Fibroblast of villous mesenchyme (primary cell): ENCODE results near the gene OCA2. TPM values are rescaled to one million over a fixed set of nuclear protein-coding genes. Genes with fewer than 3 reads are reported as not detected.

Source experiments
- DNase-seq: peaks from one replicate; pipeline ENCODE4 v3.0.0-alpha.2; 2010; ENCODE audit warnings: low read depth
- H3K4me3 ChIP-seq: 2 replicates; pipeline ENCODE4 v1.5.1; 2011; ENCODE audit warnings: low read depth, mild to moderate bottlenecking, low read length
- total RNA-seq: library from RNA; depleted of rRNA; stranded (reverse); fragments of >200 nt; gene quantifications from 2 replicates; pipeline ENCODE4 v1.2.3, GENCODE V29; 2012
- TF ChIP-seq, protein P1 (sequence below): IDR thresholded peaks from 2 replicates; pipeline ENCODE4 v1.5.1; 2012; ENCODE audit warnings: low read depth, mild to moderate bottlenecking, low read length; ENCODE audit not compliant: insufficient read depth

The OCA2 gene
- total RNA-seq, 1 donor, result not detected

DNA sequence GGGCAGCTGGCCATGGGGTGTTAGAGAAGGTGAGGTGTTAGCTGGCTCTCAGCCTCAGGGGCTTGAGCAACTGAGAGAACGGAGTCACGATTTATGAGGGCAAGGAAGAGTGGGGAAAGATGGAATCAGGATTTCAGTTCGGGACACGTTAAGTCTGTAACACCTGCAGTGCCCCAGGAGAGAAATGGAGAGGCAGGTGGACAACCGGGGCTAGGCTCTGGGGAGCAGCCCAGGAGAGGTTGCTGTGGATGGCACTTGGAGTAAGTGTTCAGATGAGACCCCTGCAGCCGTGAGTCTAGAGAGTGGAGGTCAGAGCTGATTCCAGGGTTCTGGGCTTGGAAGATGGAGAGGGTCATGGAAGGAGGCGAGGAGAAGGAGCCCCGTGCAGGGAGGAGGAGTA lies 237.9 kb downstream of the OCA2 start:
- TF ChIP-seq, protein P1, sequence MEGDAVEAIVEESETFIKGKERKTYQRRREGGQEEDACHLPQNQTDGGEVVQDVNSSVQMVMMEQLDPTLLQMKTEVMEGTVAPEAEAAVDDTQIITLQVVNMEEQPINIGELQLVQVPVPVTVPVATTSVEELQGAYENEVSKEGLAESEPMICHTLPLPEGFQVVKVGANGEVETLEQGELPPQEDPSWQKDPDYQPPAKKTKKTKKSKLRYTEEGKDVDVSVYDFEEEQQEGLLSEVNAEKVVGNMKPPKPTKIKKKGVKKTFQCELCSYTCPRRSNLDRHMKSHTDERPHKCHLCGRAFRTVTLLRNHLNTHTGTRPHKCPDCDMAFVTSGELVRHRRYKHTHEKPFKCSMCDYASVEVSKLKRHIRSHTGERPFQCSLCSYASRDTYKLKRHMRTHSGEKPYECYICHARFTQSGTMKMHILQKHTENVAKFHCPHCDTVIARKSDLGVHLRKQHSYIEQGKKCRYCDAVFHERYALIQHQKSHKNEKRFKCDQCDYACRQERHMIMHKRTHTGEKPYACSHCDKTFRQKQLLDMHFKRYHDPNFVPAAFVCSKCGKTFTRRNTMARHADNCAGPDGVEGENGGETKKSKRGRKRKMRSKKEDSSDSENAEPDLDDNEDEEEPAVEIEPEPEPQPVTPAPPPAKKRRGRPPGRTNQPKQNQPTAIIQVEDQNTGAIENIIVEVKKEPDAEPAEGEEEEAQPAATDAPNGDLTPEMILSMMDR, result no peak
- DNase-seq, result no peak
- H3K4me3 ChIP-seq, result no peak overlapping the region

DNA sequence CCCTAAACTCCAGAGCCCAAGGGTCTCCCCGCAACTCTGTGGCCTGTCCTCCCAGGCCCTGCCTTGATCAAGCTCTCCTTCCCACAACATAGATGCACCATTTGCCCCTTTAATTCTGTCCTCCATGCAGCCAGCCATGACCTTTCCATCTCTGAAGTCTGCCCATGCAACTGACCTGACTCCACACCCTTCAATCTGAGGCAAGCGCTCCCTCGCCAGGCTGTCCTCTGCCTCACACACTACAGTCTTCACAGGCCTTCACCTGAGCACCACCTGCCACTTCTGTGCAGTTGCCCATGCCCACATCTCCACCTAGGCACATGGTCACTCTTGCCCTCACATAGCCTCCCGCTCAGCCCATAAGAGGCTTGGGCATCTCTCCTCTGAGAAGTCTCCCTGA lies 244.0 kb downstream of the OCA2 start:
- DNase-seq, result no peak
- H3K4me3 ChIP-seq, result no peak overlapping the region
- TF ChIP-seq, protein P1, result no peak

DNA sequence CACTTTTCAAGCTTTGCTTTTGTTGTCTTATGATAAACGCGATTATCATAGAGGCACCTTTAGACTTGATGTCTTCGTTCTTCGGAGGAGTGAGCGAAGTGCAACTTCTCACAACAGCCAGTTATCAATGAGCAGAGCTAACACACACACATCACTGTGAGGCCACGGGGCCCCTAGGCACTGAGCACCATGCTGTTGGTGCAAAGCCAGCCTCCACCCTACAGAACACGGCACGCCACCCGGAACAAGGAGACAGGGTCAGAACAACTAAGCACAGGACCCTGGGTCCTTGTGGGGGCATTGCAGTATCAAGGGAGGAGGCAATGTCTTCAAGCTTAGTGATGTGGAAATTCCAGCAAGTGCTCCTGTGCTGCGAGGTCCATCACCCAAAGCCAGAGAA lies 244.5 kb downstream of the OCA2 start:
- DNase-seq, result no peak
- TF ChIP-seq, protein P1, result no peak
- H3K4me3 ChIP-seq, result no peak overlapping the region

DNA sequence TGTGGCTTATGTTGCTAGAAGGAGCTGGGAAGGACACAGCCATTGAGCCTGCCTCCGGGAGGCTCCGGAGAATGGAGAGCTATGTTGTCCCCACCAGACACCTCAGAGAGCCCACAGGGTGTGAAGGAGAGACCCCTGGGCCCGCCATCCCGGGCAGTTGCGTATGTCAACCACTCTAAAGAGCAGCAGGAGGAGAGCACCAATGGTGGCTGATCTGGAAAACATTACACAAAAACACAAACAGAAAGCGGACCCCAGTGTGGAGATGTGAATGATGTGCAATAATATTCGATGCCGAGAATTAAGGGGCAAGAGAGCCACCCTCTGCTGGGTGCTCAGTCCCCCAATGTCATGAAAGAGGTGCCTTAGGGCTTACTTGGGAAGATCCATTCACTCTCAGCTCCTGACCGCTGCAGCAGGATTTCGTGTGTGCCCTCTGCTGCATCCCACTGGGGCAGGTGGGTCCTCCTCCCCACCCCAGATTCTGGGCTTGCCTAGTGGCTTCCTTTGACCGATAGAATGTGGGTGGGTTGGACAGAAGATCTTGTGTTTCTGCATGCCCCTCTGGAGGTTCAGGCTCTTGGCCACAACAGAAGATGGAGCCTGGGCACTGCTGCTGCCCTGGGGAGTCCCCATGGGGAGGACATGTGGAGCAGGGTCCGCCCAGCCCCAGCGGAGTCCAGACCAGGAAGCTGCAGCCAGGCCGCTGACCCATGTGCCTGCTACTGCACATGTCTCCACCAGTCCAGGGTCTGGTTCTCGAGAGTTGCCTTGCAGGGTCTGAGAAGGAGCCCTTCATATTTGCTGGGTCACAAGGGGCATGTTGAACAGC lies 245.3 kb downstream of the OCA2 start:
- DNase-seq, result no peak
- no peak overlapping the region for H3K4me3 ChIP-seq
- TF ChIP-seq, protein P1, result no peak

DNA sequence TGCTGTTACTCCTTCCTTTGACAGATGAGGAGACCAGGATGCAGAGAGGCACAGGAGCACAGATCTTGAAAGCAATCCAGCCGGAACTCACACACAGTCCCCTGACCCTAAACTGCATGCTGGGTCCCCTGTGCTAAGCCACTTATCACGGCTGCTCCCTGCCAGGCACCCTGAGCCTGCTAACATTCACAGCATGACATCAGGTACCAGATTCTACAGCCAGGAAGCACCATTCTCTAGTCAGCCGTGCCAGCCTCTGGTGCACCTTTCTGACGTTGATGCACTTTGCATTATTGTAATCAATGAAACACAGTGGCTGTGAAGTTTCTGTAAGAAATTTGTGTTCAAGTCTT lies 247.3 kb downstream of the OCA2 start:
- no peak overlapping the region for H3K4me3 ChIP-seq
- TF ChIP-seq, protein P1, result no peak
- DNase-seq, result no peak

DNA sequence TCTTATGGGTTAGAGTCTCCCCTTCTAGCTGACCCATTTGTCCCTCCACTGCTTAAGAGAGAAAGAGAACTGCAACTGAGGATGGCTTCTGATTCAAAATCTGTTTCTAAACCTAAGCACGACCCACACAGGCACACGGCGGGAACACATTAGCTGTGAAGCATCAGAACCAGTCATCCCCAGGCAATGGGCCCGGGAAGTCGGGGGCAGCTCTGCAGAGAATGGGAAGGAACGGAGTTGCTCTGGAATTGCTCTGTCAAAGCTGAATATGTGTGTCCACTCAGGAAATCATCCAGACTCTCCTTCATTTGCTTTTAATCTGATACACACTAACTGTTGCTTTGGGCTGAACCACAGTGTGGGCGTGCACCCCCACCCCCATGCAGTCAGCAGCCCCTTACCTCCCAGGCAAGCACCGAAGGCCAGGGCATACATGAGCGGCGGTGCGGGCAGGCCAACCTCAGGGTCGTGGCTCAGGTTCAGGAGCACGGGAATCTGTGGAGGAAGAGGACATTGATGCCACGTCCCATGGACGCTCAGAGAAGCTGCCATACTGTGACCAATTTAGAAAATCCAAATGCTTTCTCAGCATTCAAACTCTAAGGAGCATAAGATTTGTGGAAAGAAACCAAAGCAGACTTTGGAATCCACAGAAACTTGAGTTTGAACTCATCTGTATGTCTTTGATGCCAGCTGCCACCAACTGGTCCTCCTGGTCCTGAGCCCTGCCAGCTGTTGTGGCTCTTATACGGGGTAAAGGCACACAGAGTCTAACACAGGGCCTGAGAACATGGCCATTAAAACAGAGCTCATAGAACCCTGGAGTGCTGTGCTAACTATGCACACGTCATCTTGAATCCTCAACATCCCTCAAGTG lies 247.9 kb downstream of the OCA2 start:
- no peak for DNase-seq
- TF ChIP-seq, protein P1, result no peak
- H3K4me3 ChIP-seq, result no peak overlapping the region
